SK-N-SH treated with all-trans-retinoic acid at 6 μM for 48 hours (cell line): ENCODE measurements around the gene STARD13.

Experiments
- ATAC-seq: fragments of 200-7000 bp; cut with Tn5 transposase; 3 replicates; pipeline ENCODE4 v1.9.1; 2020; ENCODE audit warnings: mild to moderate bottlenecking, moderate library complexity
- ARNTL ChIP-seq: fragments of 450-650 bp; formaldehyde crosslinking; IDR thresholded peaks from 2 replicates; pipeline ENCODE4 v1.5.0; 2020; ENCODE audit warnings: low read depth, mild to moderate bottlenecking, moderate library complexity, borderline replicate concordance
- BACH2 ChIP-seq: fragments of 250-450 bp; sonication (Bioruptor Pico); IDR thresholded peaks from 2 replicates; pipeline ENCODE4 v1.9.0; 2021; ENCODE audit warnings: mild to moderate bottlenecking, borderline replicate concordance
- CREB5 ChIP-seq: fragments of 250-450 bp; sonication (Bioruptor Pico); IDR thresholded peaks from 2 replicates; pipeline ENCODE4 v1.5.1; 2020; ENCODE audit warnings: low read depth, mild to moderate bottlenecking, moderate library complexity
- CSDC2 ChIP-seq: fragments of 250-450 bp; sonication (Bioruptor Pico); IDR thresholded peaks from 2 replicates; pipeline ENCODE4 v1.5.0; 2020; ENCODE audit warnings: mild to moderate bottlenecking, moderate library complexity
- CSRNP3 ChIP-seq: fragments of 250-450 bp; sonication (Bioruptor Pico); IDR thresholded peaks from 2 replicates; pipeline ENCODE4 v1.5.1; 2021; ENCODE audit warnings: mild to moderate bottlenecking, moderate library complexity
- ESRRG ChIP-seq: fragments of 250-450 bp; sonication (Bioruptor Pico); IDR thresholded peaks from 2 replicates; pipeline ENCODE4 v1.6.1; 2021; ENCODE audit warnings: mild to moderate bottlenecking
- GLIS3 ChIP-seq: fragments of 250-450 bp; sonication (Bioruptor Pico); IDR thresholded peaks from 2 replicates; pipeline ENCODE4 v1.5.0; 2020; ENCODE audit warnings: mild to moderate bottlenecking, moderate library complexity
- ISL1 ChIP-seq: fragments of 250-450 bp; sonication (Bioruptor Pico); IDR thresholded peaks from 2 replicates; pipeline ENCODE4 v2.1.2; 2022; ENCODE audit warnings: mild to moderate bottlenecking, moderate library complexity
- OSR1 ChIP-seq: fragments of 250-450 bp; sonication (Bioruptor Pico); IDR thresholded peaks from 2 replicates; pipeline ENCODE4 v1.8.0; 2022; ENCODE audit warnings: moderate library complexity, mild to moderate bottlenecking, inconsistent platforms
- PATZ1 ChIP-seq: fragments of 250-450 bp; sonication (Bioruptor Pico); IDR thresholded peaks from 2 replicates; pipeline ENCODE4 v1.8.0; 2020; ENCODE audit warnings: mild to moderate bottlenecking, moderate library complexity, borderline replicate concordance
- POU6F1 ChIP-seq: fragments of 250-450 bp; sonication (Bioruptor Pico); IDR thresholded peaks from 2 replicates; pipeline ENCODE4 v1.8.0; 2021; ENCODE audit warnings: low read depth, mild to moderate bottlenecking, moderate library complexity, borderline replicate concordance
- PPARA ChIP-seq: fragments of 250-450 bp; sonication (Bioruptor Pico); IDR thresholded peaks from 2 replicates; pipeline ENCODE4 v1.5.0; 2020; ENCODE audit warnings: mild to moderate bottlenecking, borderline replicate concordance
- RARB ChIP-seq: fragments of 250-450 bp; sonication (Bioruptor Pico); IDR thresholded peaks from 2 replicates; pipeline ENCODE4 v1.8.0; 2021; ENCODE audit warnings: mild to moderate bottlenecking, moderate library complexity
- SNAI2 ChIP-seq: fragments of 250-450 bp; sonication (Bioruptor Pico); IDR thresholded peaks from 2 replicates; pipeline ENCODE4 v1.5.0; 2020; ENCODE audit warnings: mild to moderate bottlenecking, moderate library complexity
- TCF4 ChIP-seq: fragments of 250-450 bp; sonication (Bioruptor Pico); IDR thresholded peaks from 2 replicates; pipeline ENCODE4 v1.8.0; 2021; ENCODE audit warnings: mild to moderate bottlenecking, moderate library complexity, borderline replicate concordance
- TSHZ2 ChIP-seq: fragments of 250-450 bp; sonication (Bioruptor Pico); IDR thresholded peaks from 2 replicates; pipeline ENCODE4 v1.5.0; 2020; ENCODE audit warnings: mild to moderate bottlenecking, moderate library complexity
- ZFP3 ChIP-seq: fragments of 250-450 bp; sonication (Bioruptor Pico); IDR thresholded peaks from 2 replicates; pipeline ENCODE4 v1.5.0; 2020; ENCODE audit warnings: mild to moderate bottlenecking, moderate library complexity
- ZFP30 ChIP-seq: fragments of 450-650 bp; formaldehyde crosslinking; IDR thresholded peaks from 2 replicates; pipeline ENCODE4 v1.5.0; 2022; ENCODE audit warnings: mild to moderate bottlenecking, moderate library complexity
- ZNF8 ChIP-seq: fragments of 450-650 bp; formaldehyde crosslinking; IDR thresholded peaks from 2 replicates; pipeline ENCODE4 v1.5.0; 2020; ENCODE audit warnings: mild to moderate bottlenecking, moderate library complexity

Gene STARD13

GRCh38 chr13:33299626-33300025, 14.1 kb upstream of the STARD13 start (continued):
- no peak for TF ChIP-seq CSRNP3 (CRISPR knock-in tag)
- no peak for TF ChIP-seq ESRRG (CRISPR knock-in tag)
- TF ChIP-seq, all 23 proteins: peak for 0

- ATAC-seq, result no peak; the same call in 2 of the 3 replicates
- TF ChIP-seq TSHZ2 (CRISPR knock-in tag) (peak; percentile 66; the same call in 1 of the 2 replicates), POU6F1 (CRISPR knock-in tag) (no peak), TCF4 (CRISPR knock-in tag) (peak; percentile 17; the same call in 1 of the 2 replicates), ISL1 (CRISPR knock-in tag) (peak; percentile 46)
Measured at GRCh38 chr13:33296793-33297425, 11.4 kb upstream of the STARD13 start.

GRCh38 chr13:33292712-33293111, 7.2 kb upstream of the STARD13 start:
- no peak for ATAC-seq
- TF ChIP-seq RARB (no peak), PATZ1 (no peak), SNAI2 (CRISPR knock-in tag) (no peak), ZFP30 (no peak), ISL1 (CRISPR knock-in tag) (no peak)

GRCh38 chr13:33290421-33290965, 4.9 kb upstream of the STARD13 start:
- ATAC-seq, result no peak
- TF ChIP-seq OSR1 (CRISPR knock-in tag), result no peak
- TF ChIP-seq SNAI2 (CRISPR knock-in tag), result no peak
- no peak for TF ChIP-seq BACH2
- no peak for TF ChIP-seq CSDC2 (CRISPR knock-in tag)
- no peak for TF ChIP-seq ISL1 (CRISPR knock-in tag)
- no peak for TF ChIP-seq ZFP3 (CRISPR knock-in tag)
- no peak for TF ChIP-seq GLIS3 (CRISPR knock-in tag)
- TF ChIP-seq ARNTL, result no peak
- TF ChIP-seq TSHZ2 (CRISPR knock-in tag), result no peak
- TF ChIP-seq ZNF8 (CRISPR knock-in tag), result no peak
- no peak for TF ChIP-seq RARB
- no peak for TF ChIP-seq PATZ1
- no peak for TF ChIP-seq TCF4 (CRISPR knock-in tag)
- no peak for TF ChIP-seq PPARA (CRISPR knock-in tag)
- TF ChIP-seq ESRRG (CRISPR knock-in tag), result no peak
- TF ChIP-seq CREB5 (CRISPR knock-in tag), result no peak
